Thoracic aorta (tissue), 2 donors: Measurements from ENCODE around the gene ERMARD. TPM values are rescaled to one million over a fixed set of nuclear protein-coding genes. Genes with fewer than 3 reads are reported as not detected.

ENCODE experiments used
- ATAC-seq: fragments of 150-250 bp; one replicate; pipeline ENCODE4 v1.8.0; 2017; ENCODE audit warnings: low read depth; ENCODE audit not compliant: insufficient number of reproducible peaks, low FRiP score
- DNase-seq: peaks from one replicate; pipeline ENCODE4 v3.0.0-alpha.2; 2020; ENCODE audit warnings: low spot score
- H3K27ac ChIP-seq, 2 donors: fragments of 200-600 bp; sonication (generic); 1 replicate in 1 of 2; 2 replicates in 1 of 2; pipeline ENCODE4 v1.5.1; 2016; ENCODE audit warnings: mild to moderate bottlenecking in 2 of 2, moderate library complexity in 2 of 2
- H3K27me3 ChIP-seq: fragments of 200-600 bp; sonication (generic); replicated peaks from 2 replicates; pipeline ENCODE4 v1.6.0; 2016; ENCODE audit warnings: mild to moderate bottlenecking; ENCODE audit not compliant: insufficient read depth
- H3K36me3 ChIP-seq: fragments of 200-600 bp; sonication (generic); one replicate; pipeline ENCODE4 v1.5.1; 2016
- H3K4me1 ChIP-seq, 2 donors: fragments of 200-600 bp; sonication (generic); 1 replicate in 1 of 2; 2 replicates in 1 of 2; pipeline versions ENCODE4 v1.5.1 to v1.6.0; 2016; ENCODE audit warnings: low read depth in 2 of 2, mild to moderate bottlenecking in 1 of 2; ENCODE audit not compliant: control insufficient read depth in 1 of 2
- H3K4me3 ChIP-seq: fragments of 200-600 bp; sonication (generic); 2 replicates; pipeline ENCODE4 v1.5.1; 2016; ENCODE audit warnings: mild to moderate bottlenecking
- H3K9me3 ChIP-seq: fragments of 200-600 bp; sonication (generic); 2 replicates; pipeline ENCODE4 v1.5.1; 2016
- total RNA-seq, 2 donors: library from RNA; depleted of rRNA; stranded (reverse); fragments of >200 nt; gene quantifications; one replicate each; pipeline versions ENCODE4 v1.1.0 to v1.2.3, GENCODE V29; 2016
- TF ChIP-seq, protein P1 (sequence below): fragments of 200-600 bp; sonication (generic); IDR thresholded peaks from one replicate; pipeline ENCODE4 v1.5.1; 2019; ENCODE audit warnings: antibody characterized with exemption

Gene ERMARD
- total RNA-seq, 2 donors from 2014 or later: 13.7 to 27.1 TPM

DNA sequence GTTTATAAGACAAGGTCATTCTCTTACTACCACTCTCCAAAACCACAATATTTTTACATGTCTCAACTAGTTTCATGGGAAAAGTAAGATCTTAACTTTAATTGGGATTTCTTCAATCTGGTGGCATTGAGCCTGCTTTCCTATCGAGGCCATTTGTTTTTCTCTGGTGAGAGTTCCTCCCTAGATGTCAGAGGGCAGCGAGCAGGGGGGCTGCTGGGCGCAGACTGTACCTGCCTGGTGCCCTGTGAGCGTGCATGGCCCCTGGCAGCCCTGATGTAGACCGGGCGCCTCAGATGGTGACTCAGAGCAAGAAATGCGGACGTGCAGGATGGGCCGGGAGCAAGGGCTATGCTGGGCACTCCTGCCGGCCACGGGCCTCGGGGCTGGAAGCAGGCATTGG, 27.2 kb downstream of the ERMARD start:
- Histone ChIP-seq H3K4me3 (no peak overlapping the region), H3K4me1 (no peaks in the 10 kb centered on the region), H3K27me3 (no peaks in the 10 kb centered on the region), H3K36me3 (peaks cover 33% of the 10 kb centered on the region), H3K27ac (no peak overlapping the region), H3K9me3 (no peaks in the 10 kb centered on the region)
- ATAC-seq: no peak
- TF ChIP-seq, protein P1, sequence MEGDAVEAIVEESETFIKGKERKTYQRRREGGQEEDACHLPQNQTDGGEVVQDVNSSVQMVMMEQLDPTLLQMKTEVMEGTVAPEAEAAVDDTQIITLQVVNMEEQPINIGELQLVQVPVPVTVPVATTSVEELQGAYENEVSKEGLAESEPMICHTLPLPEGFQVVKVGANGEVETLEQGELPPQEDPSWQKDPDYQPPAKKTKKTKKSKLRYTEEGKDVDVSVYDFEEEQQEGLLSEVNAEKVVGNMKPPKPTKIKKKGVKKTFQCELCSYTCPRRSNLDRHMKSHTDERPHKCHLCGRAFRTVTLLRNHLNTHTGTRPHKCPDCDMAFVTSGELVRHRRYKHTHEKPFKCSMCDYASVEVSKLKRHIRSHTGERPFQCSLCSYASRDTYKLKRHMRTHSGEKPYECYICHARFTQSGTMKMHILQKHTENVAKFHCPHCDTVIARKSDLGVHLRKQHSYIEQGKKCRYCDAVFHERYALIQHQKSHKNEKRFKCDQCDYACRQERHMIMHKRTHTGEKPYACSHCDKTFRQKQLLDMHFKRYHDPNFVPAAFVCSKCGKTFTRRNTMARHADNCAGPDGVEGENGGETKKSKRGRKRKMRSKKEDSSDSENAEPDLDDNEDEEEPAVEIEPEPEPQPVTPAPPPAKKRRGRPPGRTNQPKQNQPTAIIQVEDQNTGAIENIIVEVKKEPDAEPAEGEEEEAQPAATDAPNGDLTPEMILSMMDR: no peak
- DNase-seq: no peak

DNA sequence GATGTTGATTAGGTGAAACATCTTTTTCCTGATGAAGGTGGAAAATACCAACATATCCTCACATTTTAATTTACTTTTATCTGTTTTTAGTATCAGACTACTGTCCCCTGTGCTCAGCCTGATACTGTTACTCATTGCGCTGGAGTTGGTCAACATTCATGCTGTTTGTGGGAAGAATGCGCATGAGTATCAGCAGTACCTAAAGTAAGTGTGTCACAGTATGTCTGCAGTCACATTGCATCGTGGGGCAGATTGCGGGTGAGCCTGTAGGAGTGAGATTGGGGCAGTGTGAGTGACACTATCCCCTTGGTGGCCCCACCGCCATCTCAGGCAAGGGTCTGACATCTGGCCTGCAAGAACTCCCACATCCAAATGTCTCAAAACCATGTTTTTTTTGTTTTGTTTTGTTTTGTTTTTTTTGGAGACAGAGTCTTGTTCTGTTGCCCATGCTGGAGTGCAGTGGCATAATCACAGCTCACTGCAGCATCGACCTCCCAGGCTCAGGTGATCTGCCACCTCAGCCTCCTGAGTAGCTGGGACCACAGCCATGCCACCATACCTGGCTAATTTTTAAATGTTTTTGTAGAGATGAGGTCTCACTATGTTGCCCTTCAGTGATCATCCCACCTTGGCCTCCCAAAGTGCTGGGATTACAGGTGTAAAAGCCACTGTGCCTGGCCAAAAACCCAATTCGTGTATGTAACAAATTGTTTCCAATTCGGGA, 27.8 kb downstream of the ERMARD start:
- Histone ChIP-seq H3K36me3 (peaks cover 32% of the 10 kb centered on the region), H3K27ac (no peak overlapping the region), H3K27me3 (no peaks in the 10 kb centered on the region), H3K9me3 (no peaks in the 10 kb centered on the region), H3K4me3 (no peak overlapping the region), H3K4me1 (no peaks in the 10 kb centered on the region)
- ATAC-seq: no peak
- TF ChIP-seq, protein P1: no peak
- no peak for DNase-seq

DNA sequence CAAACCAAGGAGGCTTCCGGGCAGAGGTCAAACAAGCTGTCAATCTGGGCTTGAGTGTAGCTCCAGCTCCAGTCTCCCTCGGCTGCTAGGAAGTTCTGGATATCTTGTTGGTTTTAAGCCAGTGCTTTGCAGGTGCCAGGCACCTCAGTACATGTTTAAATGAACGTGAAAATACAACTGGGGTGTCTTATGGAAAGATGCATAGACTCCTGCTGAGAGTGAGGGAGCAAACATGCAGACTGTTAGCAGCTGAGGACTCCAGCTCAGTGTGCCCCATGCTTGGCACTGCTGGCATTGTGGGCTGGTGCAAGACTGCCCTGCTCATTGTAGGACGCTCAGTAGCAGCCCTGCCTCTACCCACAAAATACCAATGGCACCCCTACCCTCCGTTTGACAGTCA, 28.5 kb downstream of the ERMARD start:
- Histone ChIP-seq H3K36me3 (peaks cover 32% of the 10 kb centered on the region), H3K9me3 (no peaks in the 10 kb centered on the region), H3K27ac (no peak overlapping the region), H3K4me3 (no peak overlapping the region), H3K4me1 (no peaks in the 10 kb centered on the region), H3K27me3 (no peaks in the 10 kb centered on the region)
- no peak for DNase-seq
- TF ChIP-seq, protein P1: no peak
- no peak for ATAC-seq

DNA sequence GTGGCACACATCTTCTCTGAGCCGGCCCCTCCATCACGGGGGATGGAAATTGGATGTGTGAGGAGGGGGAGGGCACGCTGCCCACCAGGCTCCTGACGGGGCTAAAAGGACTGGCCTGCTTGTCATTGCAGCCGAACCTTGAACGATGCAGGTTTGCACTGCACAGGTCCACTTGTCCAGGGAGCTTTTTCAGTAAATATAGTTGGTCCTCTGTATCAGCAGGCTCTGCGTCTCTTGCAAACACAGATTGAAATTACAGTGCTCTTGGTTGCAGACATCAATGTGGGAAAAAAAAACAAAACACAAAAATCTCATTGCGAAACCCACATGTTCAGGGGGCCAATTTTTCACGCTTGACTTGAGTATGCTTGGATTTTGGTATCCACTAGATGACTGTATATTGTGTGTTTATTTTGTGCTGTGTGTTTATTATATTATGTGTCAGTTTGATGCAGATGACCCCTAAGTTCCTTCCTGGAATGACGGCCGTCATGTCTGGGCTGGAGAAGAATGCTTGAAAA, 29.2 kb downstream of the ERMARD start:
- H3K9me3 ChIP-seq: no peaks in the 10 kb centered on the region
- peaks cover 30% of the 10 kb centered on the region for H3K36me3 ChIP-seq
- no peaks in the 10 kb centered on the region for H3K27me3 ChIP-seq
- TF ChIP-seq, protein P1: no peak
- no peak overlapping the region for H3K27ac ChIP-seq
- ATAC-seq: no peak
- no peak for DNase-seq
- no peak overlapping the region for H3K4me3 ChIP-seq
- no peaks in the 10 kb centered on the region for H3K4me1 ChIP-seq

DNA sequence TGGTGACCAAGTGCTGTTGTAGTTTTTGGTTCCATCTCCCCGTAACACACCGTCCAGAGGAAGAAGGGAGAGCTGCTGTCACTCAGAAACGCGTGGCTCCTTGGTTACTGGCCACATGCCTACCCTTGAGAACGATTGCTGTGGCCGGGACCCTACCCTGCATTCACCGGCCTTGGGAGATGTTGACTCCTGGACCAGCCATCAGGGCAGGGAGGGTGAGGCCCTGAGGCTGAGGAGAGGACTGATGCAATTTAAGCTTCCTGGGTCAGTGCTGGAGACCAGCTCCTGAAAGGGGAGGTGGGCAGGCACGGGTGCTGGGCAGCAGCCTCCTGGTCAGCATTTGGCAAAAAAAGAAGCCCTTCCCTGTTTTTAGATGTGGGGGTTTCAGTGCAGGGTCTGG, 31.5 kb downstream of the ERMARD start:
- Histone ChIP-seq H3K9me3 (no peaks in the 10 kb centered on the region), H3K27me3 (no peaks in the 10 kb centered on the region), H3K4me1 (no peaks in the 10 kb centered on the region), H3K4me3 (no peak overlapping the region), H3K27ac (no peak overlapping the region), H3K36me3 (peaks cover 19% of the 10 kb centered on the region)
- ATAC-seq (no peak), DNase-seq (no peak)
- TF ChIP-seq, protein P1: no peak
